ENCODE measurements around the gene NPAS3.

- TF ChIP-seq, protein P1, sequence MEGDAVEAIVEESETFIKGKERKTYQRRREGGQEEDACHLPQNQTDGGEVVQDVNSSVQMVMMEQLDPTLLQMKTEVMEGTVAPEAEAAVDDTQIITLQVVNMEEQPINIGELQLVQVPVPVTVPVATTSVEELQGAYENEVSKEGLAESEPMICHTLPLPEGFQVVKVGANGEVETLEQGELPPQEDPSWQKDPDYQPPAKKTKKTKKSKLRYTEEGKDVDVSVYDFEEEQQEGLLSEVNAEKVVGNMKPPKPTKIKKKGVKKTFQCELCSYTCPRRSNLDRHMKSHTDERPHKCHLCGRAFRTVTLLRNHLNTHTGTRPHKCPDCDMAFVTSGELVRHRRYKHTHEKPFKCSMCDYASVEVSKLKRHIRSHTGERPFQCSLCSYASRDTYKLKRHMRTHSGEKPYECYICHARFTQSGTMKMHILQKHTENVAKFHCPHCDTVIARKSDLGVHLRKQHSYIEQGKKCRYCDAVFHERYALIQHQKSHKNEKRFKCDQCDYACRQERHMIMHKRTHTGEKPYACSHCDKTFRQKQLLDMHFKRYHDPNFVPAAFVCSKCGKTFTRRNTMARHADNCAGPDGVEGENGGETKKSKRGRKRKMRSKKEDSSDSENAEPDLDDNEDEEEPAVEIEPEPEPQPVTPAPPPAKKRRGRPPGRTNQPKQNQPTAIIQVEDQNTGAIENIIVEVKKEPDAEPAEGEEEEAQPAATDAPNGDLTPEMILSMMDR (IDR thresholded peaks at IDR 0.05): no peak
- TF ChIP-seq POLR2A (IDR thresholded peaks at IDR 0.05): no peak
These were observed 463.9 kb downstream of the NPAS3 start for GRCh38 chr14:33402604-33403003.
